MM.1S (cell line): ENCODE results near the gene CUBN.

Source experiments
- CTCF ChIP-seq: fragments of 300-600 bp; sonication (generic); IDR thresholded peaks from 2 replicates; pipeline ENCODE4 v1.5.1; 2016; ENCODE audit warnings: antibody characterized with exemption, low read length, mixed read lengths
- EZH2 ChIP-seq: fragments of 300-600 bp; sonication (generic); optimal IDR thresholded peaks from 2 replicates; pipeline ENCODE3; 2017; ENCODE audit warnings: low read depth, mild to moderate bottlenecking, antibody characterized with exemption, low read length, mixed read lengths
- EZH2phosphoT487 ChIP-seq: fragments of 300-600 bp; sonication (generic); IDR thresholded peaks from 2 replicates; pipeline ENCODE4 v1.6.1; 2018; ENCODE audit warnings: antibody characterized with exemption, low read length

- TF ChIP-seq CTCF: no peak
- TF ChIP-seq EZH2: no peak
- no peak for TF ChIP-seq EZH2phosphoT487
Observed at GRCh38 chr10:16811765-16812164, 317.8 kb downstream of the CUBN start.
